Liver (tissue), 3 donors: Measurements from ENCODE around the gene SREBF1.

Source experiments
- CTCF ChIP-seq: fragments of 150-350 bp; IDR thresholded peaks from 2 replicates; pipeline ENCODE4 v1.5.1; 2017; ENCODE audit warnings: improper control_type of control experiment, low read depth, low read length; ENCODE audit not compliant: missing input control
- HNF4G ChIP-seq: IDR thresholded peaks from 2 replicates; pipeline ENCODE4 v1.6.1; 2016; ENCODE audit warnings: antibody characterized with exemption
- JUND ChIP-seq, 2 donors: IDR thresholded peaks; 2 replicates each; pipeline ENCODE4 v1.6.1; 2016; ENCODE audit warnings: antibody characterized with exemption in 2 of 2
- NR2F2 ChIP-seq: IDR thresholded peaks from 2 replicates; pipeline ENCODE4 v1.6.1; 2016; ENCODE audit warnings: antibody characterized with exemption
- SP1 ChIP-seq: IDR thresholded peaks from 2 replicates; pipeline ENCODE4 v1.6.1; 2018; ENCODE audit warnings: antibody characterized with exemption, mild to moderate bottlenecking
- TF ChIP-seq, protein P1 (sequence below): IDR thresholded peaks from 2 replicates; pipeline ENCODE4 v1.6.1; 2016; ENCODE audit warnings: antibody characterized with exemption
- donor health status: healthy.
- donor health status: healthy.

- TF ChIP-seq NR2F2, result no peak
- no peak for TF ChIP-seq SP1
- TF ChIP-seq CTCF, result no peak
- TF ChIP-seq, protein P1, sequence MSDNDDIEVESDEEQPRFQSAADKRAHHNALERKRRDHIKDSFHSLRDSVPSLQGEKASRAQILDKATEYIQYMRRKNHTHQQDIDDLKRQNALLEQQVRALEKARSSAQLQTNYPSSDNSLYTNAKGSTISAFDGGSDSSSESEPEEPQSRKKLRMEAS, result no peak
- no peak for TF ChIP-seq JUND (IDR thresholded peaks at IDR 0.05)
- no peak for TF ChIP-seq HNF4G
Measured at GRCh38 chr17:17798010-17798556, 38.7 kb downstream of the SREBF1 start.
